Measurements from ENCODE around the gene ZNF425.

ZNF425 gene

DNA sequence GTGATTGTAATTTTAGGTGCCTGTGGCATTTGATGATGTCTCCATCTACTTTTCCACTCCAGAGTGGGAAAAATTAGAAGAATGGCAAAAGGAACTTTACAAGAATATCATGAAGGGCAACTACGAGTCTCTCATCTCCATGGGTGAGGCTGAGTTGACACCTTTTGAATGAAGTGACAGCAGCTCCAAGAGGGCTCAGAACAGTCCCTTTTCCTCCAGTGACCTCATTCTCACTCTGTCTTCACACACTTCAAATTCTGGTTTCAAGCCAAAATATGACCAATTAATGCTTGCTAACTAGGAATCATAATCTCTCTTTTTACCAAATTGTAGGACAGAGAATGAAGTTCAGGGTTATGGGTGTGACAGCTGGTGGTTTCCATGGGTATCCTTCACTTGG, 40.0 kb upstream of the ZNF425 start:
- TF ChIP-seq, protein P1, sequence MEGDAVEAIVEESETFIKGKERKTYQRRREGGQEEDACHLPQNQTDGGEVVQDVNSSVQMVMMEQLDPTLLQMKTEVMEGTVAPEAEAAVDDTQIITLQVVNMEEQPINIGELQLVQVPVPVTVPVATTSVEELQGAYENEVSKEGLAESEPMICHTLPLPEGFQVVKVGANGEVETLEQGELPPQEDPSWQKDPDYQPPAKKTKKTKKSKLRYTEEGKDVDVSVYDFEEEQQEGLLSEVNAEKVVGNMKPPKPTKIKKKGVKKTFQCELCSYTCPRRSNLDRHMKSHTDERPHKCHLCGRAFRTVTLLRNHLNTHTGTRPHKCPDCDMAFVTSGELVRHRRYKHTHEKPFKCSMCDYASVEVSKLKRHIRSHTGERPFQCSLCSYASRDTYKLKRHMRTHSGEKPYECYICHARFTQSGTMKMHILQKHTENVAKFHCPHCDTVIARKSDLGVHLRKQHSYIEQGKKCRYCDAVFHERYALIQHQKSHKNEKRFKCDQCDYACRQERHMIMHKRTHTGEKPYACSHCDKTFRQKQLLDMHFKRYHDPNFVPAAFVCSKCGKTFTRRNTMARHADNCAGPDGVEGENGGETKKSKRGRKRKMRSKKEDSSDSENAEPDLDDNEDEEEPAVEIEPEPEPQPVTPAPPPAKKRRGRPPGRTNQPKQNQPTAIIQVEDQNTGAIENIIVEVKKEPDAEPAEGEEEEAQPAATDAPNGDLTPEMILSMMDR (IDR thresholded peaks at IDR 0.05; ENCODE audit: control insufficient read depth, insufficient read depth, low read depth, low read length, missing control alignments), result no peak
- H3K4me3 ChIP-seq (ENCODE audit: control insufficient read depth, low read depth, low read length), result no peak overlapping the region
- DNase-seq (ENCODE audit: low read depth), result no peak

DNA sequence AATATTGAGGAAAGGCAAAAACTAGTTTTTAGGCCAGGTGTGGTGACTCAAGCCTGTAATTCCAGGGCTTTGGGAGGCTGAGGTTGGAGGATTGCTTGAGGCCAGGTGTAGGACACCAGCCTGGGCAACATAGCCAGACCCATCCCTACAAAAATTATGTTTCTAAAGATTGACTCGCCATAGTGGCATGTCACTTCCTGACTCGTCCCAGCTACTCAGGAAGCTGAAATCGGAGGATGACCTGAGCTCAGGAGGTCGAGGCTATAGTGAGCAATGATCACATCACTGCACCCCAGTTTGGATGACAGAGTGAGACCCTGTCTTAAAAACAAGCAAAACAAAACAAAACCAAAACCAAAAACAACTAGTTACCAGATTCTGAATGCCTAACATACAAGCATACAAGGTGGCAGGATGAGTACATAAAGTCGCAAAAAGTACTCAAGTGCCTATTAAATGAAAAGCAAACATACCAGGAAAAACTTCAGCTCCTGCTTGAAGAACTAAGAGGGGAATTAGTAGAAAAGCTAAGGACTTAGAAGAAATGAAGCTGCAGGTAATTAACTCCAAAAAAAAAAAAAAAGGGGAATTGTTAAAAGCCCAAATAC, 35.2 kb upstream of the ZNF425 start:
- TF ChIP-seq, protein P1 (IDR thresholded peaks at IDR 0.05; ENCODE audit: control insufficient read depth, insufficient read depth, low read depth, low read length, missing control alignments), result no peak
- no peak overlapping the region for H3K4me3 ChIP-seq (ENCODE audit: control insufficient read depth, low read depth, low read length)
- DNase-seq (ENCODE audit: low read depth), result no peak

DNA sequence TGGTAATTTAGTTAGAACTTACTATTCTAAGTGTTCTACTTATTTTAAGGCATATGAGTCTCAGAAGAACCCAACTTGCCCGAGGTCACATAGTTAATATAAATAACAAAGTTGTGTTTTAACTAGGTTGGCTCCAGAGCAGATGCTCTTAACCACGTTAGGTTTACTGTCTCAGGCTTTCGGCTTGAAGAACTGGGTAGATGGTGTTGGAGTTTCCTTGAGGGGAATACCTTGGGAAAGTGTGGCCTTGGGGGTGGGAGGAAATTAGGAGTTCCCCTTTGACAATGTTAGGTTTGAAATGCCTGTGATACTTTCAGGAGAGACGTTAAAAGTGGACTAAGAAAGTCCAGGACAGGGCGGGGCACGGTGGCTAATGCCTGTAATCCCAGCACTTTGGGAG, 30.8 kb upstream of the ZNF425 start:
- H3K4me3 ChIP-seq (ENCODE audit: control insufficient read depth, low read depth, low read length), result no peak overlapping the region
- TF ChIP-seq, protein P1 (IDR thresholded peaks at IDR 0.05; ENCODE audit: control insufficient read depth, insufficient read depth, low read depth, low read length, missing control alignments), result no peak
- DNase-seq (ENCODE audit: low read depth), result no peak

DNA sequence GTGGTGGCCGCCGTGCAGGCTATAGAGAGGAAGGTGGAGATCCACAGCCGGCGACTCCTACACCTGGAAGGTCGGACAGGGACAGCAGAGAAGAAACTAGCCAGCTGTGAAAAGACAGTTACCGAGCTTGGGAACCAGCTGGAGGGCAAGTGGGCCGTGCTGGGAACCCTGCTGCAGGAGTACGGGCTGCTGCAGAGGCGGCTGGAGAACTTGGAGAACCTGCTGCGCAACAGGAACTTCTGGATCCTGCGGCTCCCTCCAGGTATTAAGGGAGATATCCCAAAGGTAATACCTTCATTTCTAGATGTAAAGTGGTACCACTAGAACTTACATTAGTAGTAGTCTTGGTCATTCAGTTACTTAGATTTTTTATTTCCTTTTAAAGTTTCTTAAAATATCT, 27.9 kb upstream of the ZNF425 start:
- H3K4me3 ChIP-seq (ENCODE audit: control insufficient read depth, low read depth, low read length), result no peak overlapping the region
- TF ChIP-seq, protein P1 (IDR thresholded peaks at IDR 0.05; ENCODE audit: control insufficient read depth, insufficient read depth, low read depth, low read length, missing control alignments), result no peak
- DNase-seq (ENCODE audit: low read depth), result no peak

DNA sequence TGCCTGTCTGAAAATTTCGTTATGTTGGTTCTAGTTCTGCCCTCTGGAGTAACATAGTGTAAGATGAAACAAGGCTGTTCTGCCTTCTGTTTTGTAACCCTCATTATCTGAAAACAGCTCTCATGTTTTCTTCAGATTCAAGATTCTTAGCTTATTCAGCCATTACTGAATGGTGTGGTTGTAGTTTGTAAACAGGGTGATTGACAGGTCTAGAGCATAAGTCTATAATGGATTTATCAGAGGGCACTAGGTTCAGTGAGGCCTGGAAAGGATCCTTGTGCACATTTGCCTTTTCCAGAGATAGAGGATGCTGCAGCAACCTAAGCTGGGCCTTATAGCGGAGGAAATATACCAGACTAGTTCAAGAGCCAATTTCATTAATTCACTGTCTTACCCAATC, 27.2 kb upstream of the ZNF425 start:
- TF ChIP-seq, protein P1 (IDR thresholded peaks at IDR 0.05; ENCODE audit: control insufficient read depth, insufficient read depth, low read depth, low read length, missing control alignments), result no peak
- no peak overlapping the region for H3K4me3 ChIP-seq (ENCODE audit: control insufficient read depth, low read depth, low read length)
- DNase-seq (ENCODE audit: low read depth), result no peak

DNA sequence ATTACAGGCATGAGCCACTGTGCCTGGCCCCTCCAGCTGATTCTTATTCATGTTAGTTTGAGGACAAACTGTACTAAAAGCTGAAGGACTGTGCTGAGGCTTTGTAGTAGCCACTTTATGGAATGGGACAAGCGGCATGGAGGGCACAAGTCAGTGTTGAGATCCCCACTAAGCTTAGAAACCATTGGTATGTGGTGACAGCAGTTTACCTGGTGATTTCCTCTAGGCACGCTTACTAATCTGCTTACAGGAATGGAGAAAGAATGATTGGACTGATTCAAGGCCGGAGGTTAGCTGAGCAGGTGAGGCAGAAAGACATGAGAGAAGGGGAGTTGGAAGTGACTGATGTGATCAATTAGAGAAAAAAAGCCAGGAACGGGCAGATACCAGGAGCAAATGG, 24.9 kb upstream of the ZNF425 start:
- DNase-seq (ENCODE audit: low read depth), result no peak
- TF ChIP-seq, protein P1 (IDR thresholded peaks at IDR 0.05; ENCODE audit: control insufficient read depth, insufficient read depth, low read depth, low read length, missing control alignments), result no peak
- H3K4me3 ChIP-seq (ENCODE audit: control insufficient read depth, low read depth, low read length), result no peak overlapping the region

Data from AG09309 (cell line).